NCI-H2171 (cell line): ENCODE results near the gene EFHD2.
"Not testable (repeated sequence)": the region's sequence is repeated elsewhere in the genome, so short reads cannot be mapped to it uniquely, and the experiment has no call there.

Experiments
- DNase-seq: peaks from one replicate; lab custom pipeline; 2025; lab: John Stamatoyannopoulos, UW

EFHD2 gene

DNA sequence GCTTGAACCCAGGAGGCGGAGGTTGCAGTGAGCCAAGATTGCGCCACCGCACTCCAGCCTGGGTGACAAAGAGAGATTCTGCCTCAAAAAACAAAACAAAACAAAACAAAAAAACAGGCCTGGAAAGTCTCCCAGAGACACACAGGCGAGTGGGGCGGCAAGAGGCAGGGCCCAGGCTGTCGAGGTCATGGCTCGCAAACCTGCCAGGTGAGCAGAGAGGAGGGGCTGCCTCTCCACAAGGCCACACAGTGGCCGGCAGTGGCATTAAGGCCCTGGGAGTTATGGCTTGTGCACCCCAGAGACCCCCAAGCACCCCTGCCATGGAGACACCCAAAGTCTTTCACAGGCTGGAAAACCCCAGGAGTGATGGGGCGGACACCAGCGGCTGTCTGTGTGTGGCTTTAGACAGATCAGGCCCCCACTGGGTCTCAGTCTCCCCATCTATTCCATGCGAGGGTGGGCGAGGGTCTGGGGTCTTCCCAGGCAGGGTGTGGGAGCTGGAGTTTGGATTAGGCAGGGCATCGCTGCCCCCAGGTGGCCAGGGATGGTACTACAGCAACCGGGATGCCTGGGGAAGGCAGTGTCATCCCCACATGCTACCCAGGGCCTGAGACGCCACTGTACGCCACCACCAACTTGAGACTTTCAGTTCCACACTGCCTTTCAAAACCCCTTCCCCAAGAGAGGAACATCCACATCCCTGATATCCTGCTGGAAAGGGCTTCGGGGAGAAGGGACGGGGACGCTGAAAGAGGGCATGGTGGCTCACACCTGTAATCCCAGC is 21.3 kb downstream of the EFHD2 start:
- no peak for DNase-seq

DNA sequence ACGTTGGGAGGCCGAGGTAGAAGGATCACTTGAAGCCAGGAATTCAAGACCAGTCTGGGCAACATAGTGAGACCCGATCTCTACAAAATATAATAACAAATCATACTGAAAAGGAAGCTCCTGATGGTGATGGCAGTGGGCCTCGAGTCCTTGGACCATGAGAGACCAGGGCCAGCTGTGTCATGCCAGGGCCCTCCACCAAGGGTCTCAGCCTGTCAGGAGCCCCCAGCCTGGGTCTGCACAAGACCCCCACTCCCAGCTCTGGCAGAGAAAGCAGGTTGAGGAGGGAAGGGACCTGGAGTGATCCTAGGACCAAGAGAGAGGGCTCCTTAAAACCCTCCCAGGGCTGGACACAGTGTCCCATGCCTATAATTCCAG is 21.9 kb downstream of the EFHD2 start:
- no peak for DNase-seq

DNA sequence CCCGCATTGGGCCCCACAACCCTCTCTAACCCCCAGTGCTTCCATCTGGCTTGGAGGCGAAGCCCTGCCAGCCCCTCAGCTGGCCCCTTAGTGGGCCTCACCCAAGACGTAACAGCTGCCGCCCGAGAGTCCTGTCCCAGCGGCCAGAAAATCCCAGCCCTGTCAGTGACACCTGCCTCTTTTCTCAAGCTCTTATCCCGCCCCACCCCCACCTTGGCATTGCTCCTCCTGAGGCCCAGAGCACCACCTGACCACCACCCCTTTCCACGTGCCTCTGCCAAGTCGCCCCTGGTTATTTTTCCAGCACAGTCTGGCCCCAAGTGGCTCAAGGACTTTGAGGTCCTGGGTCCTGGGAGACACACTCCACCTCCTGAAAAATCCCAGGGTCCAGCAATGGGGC is 22.6 kb downstream of the EFHD2 start:
- no peak for DNase-seq

DNA sequence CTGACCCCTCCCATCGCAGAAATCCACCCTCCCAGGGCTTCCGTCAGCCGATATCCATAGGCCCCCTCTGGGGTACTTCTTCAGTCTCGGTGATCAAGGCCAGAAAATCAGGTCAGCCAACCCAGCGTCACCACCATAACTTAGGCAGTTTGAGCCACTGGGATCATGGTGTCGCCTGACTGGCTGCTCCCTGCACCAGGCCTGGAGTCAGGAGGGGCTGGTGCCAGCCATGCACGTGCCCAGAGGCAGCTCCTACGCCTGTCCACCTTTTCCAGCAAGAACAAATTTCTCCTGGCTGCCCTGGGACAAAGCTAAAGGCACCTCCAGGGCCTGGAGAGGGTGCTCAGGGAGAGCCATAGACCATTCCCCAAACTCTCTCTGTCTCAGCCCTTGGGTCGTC is 23.8 kb downstream of the EFHD2 start:
- no peak for DNase-seq

DNA sequence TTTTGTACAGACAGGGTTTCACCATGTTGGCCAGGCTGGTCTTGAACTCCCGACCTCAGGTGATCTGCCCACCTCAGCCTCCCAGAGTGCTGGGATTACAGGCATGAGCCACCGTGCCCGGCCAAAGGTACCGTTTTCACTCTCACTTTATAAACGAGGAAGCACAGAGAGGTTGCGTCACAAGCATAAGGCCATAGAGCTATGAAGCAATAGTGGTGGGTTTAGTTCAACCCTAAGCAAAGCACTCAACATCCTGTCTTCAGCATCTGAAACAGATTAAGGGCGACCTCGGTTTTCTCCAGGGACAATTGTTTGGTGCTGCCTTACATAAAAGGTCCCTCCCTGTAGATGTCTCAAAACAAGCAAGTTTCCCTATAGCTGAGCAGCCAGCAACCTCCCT is 25.1 kb downstream of the EFHD2 start:
- not testable (repeated sequence) for DNase-seq

DNA sequence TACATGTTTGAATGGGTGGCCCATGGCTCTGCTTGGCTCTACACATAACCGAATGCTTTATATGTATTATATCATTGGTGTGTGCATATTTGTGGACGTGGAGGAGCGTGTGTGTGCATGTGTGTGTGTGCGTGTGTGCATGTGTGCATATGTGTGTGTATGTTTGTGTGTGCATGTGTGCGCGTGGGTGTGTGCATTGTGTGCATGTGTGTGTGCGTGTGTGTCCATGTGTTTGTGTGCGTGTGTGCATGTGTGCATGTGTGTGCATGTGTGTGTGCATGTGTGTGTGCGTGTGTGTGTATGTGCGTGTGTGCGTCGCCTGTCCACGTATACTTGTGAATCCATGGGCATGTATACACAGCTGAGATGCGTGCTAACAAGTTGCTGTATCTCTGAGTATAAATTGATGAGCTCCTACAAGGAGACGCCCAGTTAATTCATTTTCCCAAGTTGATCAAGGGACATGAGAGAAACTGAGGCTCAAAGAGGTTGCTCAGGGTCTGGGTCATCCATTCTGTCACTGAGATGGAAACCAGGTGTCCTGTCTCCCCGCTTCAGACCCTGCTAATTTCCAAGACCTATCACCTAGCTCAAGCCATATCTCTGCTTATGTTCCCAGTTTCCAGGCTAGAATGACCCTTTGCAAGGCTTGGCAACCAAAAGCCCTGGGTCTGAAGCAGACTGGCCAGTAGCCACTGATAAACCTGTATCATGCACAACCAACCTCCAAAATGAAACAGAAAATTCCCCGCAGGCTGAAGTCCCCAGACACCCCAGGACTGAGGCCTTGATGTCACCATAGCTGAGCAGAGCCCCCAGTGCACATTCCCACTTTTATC is 25.8 kb downstream of the EFHD2 start:
- DNase-seq = no peak

DNA sequence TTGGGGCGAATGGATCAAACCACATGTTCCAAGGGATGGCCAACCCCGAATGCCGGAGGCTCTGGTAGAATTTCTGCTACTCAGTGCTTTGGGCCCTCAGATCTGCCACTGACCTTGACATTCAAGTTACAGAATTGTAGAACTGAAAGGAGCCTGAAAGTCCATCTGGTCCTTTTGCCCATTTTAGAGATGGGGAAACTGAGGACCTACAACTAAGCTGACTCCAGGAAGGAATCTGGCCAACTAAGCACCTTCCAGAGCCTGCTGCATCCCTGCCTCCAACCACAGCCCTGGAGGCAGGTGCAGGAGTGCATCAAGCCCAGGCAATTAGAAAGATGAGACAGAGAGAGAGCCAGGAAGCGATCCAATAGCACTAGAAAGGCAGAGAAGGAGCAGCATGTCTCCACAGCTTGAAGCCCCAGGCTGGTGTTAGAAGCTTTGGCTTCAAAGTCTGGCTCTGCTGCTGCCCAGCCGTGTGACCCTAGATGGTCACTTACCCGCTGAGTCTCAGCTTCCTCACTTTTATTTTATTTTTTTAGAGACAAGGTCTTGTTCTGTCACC is 27.3 kb downstream of the EFHD2 start:
- no peak for DNase-seq

DNA sequence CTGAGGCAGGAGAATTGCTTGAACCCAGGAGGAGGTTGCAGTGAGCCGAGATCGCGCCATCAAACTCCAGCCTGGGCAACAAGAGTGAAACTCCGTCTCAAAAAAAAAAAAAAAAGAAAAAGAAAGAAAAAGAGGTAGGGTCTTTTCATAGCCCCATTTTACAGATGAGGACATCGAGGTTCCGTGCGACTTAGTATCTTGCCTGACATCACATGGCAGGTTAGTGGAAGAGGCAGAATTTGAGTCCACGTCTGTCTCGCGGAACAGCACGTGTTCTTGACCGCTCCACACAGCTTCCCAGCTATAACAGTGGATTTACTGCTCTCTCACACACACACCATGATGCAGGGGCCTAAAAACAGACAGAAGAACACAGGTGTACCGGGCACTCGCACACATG is 29.6 kb downstream of the EFHD2 start:
- DNase-seq = no peak

DNA sequence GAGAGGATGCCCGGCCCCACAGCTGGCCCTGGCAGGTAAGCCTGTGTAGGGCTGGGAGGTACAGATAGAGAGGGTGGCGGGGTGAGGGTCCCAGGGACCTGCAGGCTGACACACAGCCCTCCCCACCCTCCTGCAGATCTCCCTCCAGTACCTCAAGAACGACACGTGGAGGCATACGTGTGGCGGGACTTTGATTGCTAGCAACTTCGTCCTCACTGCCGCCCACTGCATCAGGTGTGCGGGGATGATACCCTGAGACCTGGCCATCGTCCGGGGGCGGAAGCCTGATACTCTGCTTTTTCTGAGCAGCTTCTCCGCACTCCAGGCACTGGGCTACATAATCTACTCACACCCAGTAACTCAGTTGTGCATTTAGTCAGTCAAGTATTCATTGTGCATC is 30.7 kb downstream of the EFHD2 start:
- DNase-seq = no peak

DNA sequence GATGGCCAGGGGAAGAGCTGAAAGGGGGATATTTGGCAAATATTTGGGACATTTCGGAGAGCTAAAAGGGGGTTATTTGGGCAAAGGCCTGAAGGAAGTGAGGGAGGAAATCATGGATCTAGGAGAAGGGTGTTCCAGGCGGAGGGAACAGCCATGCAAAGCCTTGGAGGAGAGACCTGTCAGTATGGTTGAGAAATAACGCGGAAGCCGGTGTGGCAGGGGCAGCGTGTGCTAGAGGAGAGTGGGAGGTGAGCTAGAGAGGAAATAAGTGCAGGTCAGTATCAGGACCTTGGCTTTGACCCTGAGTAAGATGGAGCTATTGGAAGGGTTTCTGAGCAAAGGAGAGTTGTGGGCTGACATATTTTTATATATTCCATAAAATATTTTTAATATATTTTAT is 31.6 kb downstream of the EFHD2 start:
- no peak for DNase-seq

DNA sequence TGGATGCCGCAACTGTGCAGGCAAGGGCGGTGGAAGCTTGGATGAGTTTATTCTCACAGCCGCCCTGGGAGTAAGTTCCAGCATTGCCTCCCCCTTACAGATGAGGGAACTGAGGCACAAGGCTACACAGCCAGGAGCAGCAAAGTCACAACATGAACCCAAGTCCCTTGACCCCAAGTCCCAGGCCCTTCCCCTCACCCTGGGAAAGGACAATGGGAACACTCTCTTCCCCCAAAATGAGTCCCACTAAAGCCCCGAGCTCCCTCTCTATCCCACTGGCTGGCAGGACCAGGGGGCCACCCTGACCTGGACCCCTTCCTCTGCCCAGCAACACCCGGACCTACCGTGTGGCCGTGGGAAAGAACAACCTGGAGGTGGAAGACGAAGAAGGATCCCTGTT is 32.4 kb downstream of the EFHD2 start:
- DNase-seq = no peak

DNA sequence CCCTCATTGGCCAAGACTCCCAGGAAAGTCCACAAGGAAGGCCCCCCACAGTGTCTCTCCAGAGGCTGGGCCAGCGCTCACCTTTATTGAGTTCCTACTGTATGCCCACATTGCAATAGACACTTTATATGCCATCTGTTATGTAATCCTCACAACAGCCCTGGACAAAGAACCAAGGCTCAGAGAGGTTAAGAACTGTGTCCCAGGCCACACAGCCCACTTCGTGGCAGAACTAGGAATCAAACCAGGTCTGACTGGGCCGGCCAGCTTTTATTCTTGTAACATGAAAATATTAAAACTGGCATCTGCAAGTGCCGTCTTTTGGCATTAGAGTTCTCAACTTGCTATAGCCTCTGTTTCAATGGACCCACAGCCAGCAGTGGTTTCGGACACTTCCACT is 33.1 kb downstream of the EFHD2 start:
- DNase-seq = no peak

DNA sequence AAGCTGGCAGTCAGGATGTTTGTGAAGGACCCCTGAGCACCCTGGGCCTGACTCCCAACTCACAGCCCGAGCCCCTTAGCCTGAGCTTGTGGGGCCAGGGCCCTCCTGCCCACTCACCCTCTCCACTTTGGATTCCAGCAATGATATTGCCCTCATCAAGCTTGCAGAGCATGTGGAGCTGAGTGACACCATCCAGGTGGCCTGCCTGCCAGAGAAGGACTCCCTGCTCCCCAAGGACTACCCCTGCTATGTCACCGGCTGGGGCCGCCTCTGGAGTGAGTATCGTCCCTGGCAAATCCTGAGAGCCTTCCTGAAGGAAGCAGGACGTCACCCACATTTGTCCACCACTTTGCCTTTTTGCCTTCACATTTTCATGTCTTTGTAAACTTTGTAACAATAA is 33.6 kb downstream of the EFHD2 start:
- no peak for DNase-seq

DNA sequence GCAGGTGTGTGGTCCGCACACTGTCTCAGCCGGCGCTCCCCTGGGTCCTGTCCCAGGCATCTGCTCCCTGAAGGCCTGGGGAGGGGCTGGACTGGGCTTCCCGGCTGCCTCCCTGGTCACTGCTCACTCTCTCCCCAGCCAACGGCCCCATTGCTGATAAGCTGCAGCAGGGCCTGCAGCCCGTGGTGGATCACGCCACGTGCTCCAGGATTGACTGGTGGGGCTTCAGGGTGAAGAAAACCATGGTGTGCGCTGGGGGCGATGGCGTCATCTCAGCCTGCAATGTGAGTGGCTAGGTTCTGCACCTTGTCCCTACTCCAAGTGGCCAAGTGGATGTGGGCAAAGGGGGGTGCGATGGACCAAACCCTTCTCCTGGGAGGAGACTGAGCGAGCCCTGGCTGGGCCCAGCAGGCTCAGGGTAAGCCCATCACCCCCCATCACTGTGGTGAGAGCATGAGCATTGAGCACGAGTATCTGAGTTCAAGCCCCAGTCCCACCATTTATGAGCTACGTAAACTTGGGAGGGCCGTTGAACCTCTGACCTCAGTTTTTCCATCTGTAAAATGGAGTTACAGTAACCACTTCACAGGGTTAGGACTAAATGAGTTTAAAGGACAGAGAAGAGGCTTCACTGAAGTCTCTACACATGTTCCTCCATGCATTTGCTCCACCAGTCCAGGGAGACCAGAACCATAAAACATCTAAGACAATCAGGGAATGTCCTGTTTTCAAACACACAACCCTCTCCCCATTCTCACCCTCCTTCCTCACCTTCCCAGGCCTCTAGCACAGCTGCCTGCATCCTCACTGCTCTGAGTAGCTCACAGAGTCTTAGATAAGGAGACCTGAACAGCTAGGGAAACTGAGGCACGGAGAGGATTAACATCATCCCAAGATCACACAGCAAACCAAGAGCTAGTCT is 35.0 kb downstream of the EFHD2 start:
- no peak for DNase-seq

DNA sequence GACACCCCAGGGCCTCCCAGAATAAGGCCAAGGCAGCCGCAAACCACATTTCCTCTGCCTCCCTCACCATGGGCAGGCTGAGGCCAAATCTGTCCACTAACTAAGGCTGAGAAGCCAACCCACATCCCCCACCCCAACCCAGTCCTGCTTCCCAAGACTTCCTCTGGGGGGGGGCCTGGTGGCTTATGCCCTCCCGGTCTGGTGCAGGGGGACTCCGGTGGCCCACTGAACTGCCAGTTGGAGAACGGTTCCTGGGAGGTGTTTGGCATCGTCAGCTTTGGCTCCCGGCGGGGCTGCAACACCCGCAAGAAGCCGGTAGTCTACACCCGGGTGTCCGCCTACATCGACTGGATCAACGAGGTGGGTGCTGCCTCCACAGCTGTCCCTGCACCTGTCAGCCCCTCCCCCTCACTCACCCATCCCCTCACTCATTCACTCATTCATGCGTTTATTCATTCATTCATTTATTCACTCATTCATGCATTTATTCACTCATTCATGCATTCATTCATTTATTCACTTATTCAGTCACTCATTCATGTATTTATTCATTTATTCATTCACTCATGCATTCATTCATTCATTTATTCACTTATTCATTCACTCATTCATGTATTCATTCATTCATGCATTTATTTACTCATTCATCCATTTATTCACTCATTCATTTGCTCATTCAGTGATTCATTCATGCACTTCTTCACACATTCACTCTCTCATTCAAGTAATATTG is 35.9 kb downstream of the EFHD2 start:
- DNase-seq = no peak

DNA sequence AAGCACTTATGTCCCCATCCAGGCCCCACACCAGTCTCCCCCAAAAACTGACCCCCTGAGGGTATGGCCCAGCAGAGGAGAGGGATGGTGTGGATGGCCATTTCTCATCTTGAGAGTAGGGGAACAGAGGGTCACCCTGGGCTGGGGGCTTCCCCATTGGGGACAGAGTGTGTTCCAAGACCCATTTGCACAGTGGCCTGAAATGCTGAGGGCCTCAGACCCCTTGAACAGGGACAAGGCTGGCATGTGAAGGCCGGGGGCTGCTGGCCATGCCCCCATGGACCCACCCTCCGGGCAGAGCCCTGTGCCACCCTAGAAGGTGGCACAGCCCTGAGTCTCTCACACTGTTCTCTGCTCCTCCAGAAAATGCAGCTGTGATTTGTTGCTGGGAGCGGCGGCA is 36.5 kb downstream of the EFHD2 start:
- DNase-seq = no peak

DNA sequence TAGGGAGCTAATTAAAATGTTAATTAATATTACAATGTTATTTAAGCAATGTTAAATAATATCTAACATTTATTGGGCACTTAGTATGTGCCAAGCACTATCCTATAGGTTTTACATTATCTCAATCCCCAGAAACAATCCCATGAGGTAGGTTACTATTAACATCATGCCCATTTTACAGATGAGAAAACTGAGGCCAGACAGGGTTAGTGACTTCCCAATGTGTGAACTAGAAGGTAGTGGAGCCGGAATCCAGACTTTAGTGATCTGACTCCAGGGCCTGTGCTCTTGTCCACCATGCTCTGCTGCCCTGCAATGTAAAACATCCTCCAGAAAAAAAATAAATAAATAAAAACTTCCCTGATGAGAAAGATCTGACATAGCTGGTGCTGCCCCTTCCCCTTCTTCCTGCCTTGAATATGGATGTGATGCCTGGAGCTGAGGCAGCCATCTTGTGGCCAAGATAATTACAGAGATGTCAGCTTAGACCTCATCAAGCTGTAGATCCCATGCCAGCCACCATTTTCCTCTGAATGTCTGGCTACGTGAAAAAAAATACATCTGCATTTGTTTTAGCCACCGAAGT is 39.3 kb downstream of the EFHD2 start:
- no peak for DNase-seq

DNA sequence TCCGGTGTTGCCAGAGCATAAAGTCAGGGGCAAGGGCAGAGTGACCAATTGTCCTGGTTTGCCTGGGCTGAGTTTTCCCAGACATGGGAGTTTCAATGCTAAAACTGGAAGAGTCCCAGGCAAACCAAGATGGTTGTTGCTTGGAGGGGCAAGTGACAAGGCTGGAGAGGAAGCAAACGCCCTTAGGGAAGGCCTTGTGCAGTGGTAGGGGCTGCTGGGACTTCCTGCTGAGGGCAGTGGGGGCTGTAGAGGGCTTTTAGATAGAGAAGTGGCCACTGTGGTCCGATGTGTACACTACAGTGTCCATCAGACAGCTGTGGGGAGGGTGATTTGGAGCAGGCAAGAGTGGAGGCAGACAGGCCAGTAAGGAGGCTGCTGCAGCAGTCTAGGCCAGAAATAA is 39.9 kb downstream of the EFHD2 start:
- no peak for DNase-seq

DNA sequence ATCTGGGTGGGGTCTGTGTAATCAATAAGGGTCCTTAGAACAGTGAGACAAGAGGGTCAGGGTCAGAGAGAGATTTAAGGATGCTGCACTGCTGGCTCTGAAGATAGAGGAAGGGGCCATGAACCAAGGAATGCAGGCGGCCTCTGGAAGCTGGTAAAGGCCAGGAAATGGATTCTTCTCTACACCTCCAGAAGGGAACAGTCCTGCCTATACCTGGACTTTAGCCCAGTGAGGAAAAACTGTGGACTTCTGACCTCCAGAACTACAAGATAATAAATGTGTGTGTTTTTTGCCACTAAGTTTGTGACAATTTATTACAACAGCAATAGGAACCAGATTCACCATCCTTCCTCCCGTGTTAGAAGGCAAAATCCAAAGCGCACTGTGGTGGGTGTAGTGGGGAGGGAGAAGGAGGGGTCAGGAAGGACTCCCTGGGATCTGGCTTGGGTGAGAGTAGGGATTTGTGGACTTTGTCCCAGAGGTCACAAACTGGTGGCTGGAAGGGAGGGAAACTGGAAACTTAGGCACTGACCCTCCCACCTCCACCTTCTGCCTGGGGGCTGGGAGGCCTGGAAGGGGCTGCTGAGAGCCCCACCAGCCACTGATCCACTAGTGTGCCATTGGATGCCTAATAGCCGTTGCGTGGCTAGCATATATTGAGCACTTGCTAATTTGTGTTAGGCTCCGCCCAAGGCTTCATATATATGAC is 41.5 kb downstream of the EFHD2 start:
- DNase-seq = no peak

DNA sequence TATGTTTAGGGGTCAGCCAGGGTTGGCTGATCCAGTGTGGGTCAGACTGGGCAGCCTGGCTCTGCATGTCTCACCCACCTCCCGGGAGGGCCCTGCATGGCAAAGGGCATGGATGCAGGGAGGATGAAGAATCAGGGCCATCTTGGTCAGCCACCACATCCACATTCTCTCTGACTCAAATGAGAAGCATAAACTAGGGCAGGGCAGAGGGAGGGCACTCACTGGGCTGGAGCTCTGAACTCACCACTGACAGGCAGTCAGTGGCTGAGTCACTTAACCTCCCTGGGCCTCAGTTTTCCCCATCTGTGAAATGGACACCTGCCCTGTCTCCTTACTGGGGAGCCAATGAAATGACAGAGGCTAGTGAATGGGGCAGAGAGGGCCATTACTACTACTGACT is 42.5 kb downstream of the EFHD2 start:
- no peak for DNase-seq
